ENCODE results near the gene UGT1A9. TPM values are rescaled to one million over a fixed set of nuclear protein-coding genes. Genes with fewer than 3 reads are reported as not detected.

The UGT1A9 gene
- total and polyA plus RNA-seq, 2 of the 13 experiments (the other 11 are each of a cell fraction or from before 2014, with no cell fraction given) = 0.07 TPM; not detected in 1

- Histone ChIP-seq H3K9me3 (ENCODE audit: low read length) (no peaks in the 10 kb centered on the region), H3K27me3 (ENCODE audit: control insufficient read depth in 1 of 2, insufficient read depth in 2 of 2, low read length in 2 of 2) (no peaks in the 10 kb centered on the region), H3K4me1 (ENCODE audit: insufficient read depth, low read length) (no peaks in the 10 kb centered on the region), H3K79me2 (ENCODE audit: insufficient read depth, low read length) (no peaks in the 10 kb centered on the region), H3K9ac (ENCODE audit: insufficient read depth, low read depth, low read length) (no peak overlapping the region), H3K4me2 (ENCODE audit: low read depth, low read length) (no peak overlapping the region), H4K20me1 (ENCODE audit: insufficient read depth, low read length) (no peaks in the 10 kb centered on the region), H3K4me3 (replicated peaks in 1 of 3; ENCODE audit: insufficient read depth in 1 of 3, low read depth in 2 of 3, low read length in 3 of 3) (no peak overlapping the region), H2AFZ (ENCODE audit: low read length) (no peak overlapping the region), H3K27ac (ENCODE audit: extremely low read length, insufficient read depth, low read length) (no peak overlapping the region), H3K36me3 (replicated peaks in 1 of 2; ENCODE audit: control insufficient read depth in 1 of 2, insufficient read depth in 2 of 2, low read length in 2 of 2) (no peaks in the 10 kb centered on the region)
- FAIRE-seq = no peak
- intact Hi-C loops (cut with micrococcal nuclease; ENCODE audit: unreplicated experiment) (no loop called here), in situ Hi-C loops (cut with HindIII; ENCODE audit: extremely low pct_ligation_motif_present, low pct_unique_long_range_greater_than_20kb) (no loop called here)
- no peak for TF ChIP-seq TOPORS (CRISPR knock-in tag; IDR thresholded peaks at IDR 0.05)
- TF ChIP-seq MAFK (conservative IDR thresholded peaks at IDR 0.05 in 1 of 2, IDR thresholded peaks at IDR 0.05 in 1 of 2; ENCODE audit: low read length in 2 of 2) = no peak
- no peak for TF ChIP-seq ZNF543 (CRISPR knock-in tag; IDR thresholded peaks at IDR 0.05)
- TF ChIP-seq RFX5 (IDR thresholded peaks at IDR 0.05; ENCODE audit: low read depth, low read length) = no peak
- TF ChIP-seq RBM39 (IDR thresholded peaks at IDR 0.05; ENCODE audit: low read depth, low read length, poor library complexity, severe bottlenecking) = no peak
- TF ChIP-seq ZNF230 (CRISPR knock-in tag; IDR thresholded peaks at IDR 0.05) = no peak
- no TSS peak for BruUV-seq (replicated peaks)
- WGBS (ENCODE audit: low lambda C conversion rate) = 68% methylated on average over 5 of the region's 5 CpGs
- ATAC-seq = no peak
- DNase-seq (ENCODE audit: low spot score) = no peak
- POLR2A ChIA-PET = no interaction called here
- CTCF ChIA-PET (ENCODE audit: low intra/inter-chr PET ratio, low total read pairs) = no interaction called here
Measured at GRCh38 chr2:233708942-233709341, 37.2 kb downstream of the UGT1A9 start.

DNA sequence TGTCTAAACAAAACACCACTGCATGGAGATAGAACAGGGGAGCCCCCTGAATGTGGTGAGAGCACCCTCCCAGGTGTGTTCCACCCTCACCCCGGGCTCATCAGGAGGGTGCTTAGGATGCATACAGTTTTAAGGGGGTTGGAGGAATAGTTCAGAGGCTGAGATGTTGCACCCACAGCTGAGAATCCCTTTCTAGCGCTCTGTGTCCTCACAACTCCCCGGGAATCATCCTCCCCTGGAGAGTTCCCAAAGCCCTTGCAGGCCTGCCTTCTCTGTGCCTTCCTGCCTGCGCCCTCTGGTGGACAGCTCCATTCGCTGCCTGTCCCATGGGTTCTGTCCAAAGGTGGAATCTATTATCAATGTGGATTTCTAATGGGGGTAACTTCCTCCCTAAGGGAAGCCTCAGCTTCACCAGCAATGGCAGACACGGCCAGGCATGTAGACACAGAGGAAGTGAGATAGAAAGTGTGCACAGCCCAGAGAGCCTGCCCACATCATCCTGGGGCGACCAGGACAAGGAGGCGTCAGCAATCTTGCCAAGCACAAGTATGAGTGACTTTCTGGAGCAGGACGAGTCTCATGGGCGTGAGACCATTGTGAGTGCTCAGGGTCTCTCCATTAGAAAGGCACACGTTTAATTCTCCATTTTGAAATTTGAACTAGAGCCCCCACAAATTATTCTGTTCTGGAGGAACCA lies 39.8 kb downstream of the UGT1A9 start:
- in situ Hi-C loops (cut with HindIII; ENCODE audit: extremely low pct_ligation_motif_present, low pct_unique_long_range_greater_than_20kb) (no loop called here), intact Hi-C loops (cut with micrococcal nuclease; ENCODE audit: unreplicated experiment) (loop anchor here (2.0 to 5.0 kb wide), 4 partner anchors 129 to 309 kb away; no protein-coding TSS in a partner anchor)
- Histone ChIP-seq H3K27ac (ENCODE audit: extremely low read length, insufficient read depth, low read length) (no peak overlapping the region), H3K9ac (ENCODE audit: insufficient read depth, low read depth, low read length) (no peak overlapping the region), H3K27me3 (ENCODE audit: control insufficient read depth in 1 of 2, insufficient read depth in 2 of 2, low read length in 2 of 2) (no peaks in the 10 kb centered on the region), H2AFZ (ENCODE audit: low read length) (no peak overlapping the region), H3K4me3 (replicated peaks in 1 of 3; ENCODE audit: insufficient read depth in 1 of 3, low read depth in 2 of 3, low read length in 3 of 3) (no peak overlapping the region), H3K36me3 (replicated peaks in 1 of 2; ENCODE audit: control insufficient read depth in 1 of 2, insufficient read depth in 2 of 2, low read length in 2 of 2) (no peaks in the 10 kb centered on the region), H4K20me1 (ENCODE audit: insufficient read depth, low read length) (no peaks in the 10 kb centered on the region), H3K9me3 (ENCODE audit: low read length) (no peaks in the 10 kb centered on the region), H3K4me2 (ENCODE audit: low read depth, low read length) (no peak overlapping the region), H3K79me2 (ENCODE audit: insufficient read depth, low read length) (no peaks in the 10 kb centered on the region), H3K4me1 (ENCODE audit: insufficient read depth, low read length) (no peaks in the 10 kb centered on the region)
- CTCF ChIA-PET (ENCODE audit: low intra/inter-chr PET ratio, low total read pairs) = no interaction called here
- BruUV-seq (replicated peaks) = no TSS peak
- WGBS (ENCODE audit: low lambda C conversion rate) = 38% methylated on average over 10 of the region's 11 CpGs
- DNase-seq (ENCODE audit: low spot score) (peak; percentile 64), ATAC-seq (peak; percentile 99), FAIRE-seq (peak; percentile 94)
- POLR2A ChIA-PET = no interaction called here
- no peak for TF ChIP-seq SMARCC2 (IDR thresholded peaks at IDR 0.05)
- peak; percentile 15; the same call in 1 of the 2 replicates for TF ChIP-seq RXRB (CRISPR knock-in tag; IDR thresholded peaks at IDR 0.05; ENCODE audit: borderline replicate concordance)
- 0 out of 2 replicates have a peak, but pooled peaks have one; percentile 16 for TF ChIP-seq ZNF768 (CRISPR knock-in tag; IDR thresholded peaks at IDR 0.05)
- TF ChIP-seq SNAPC5 (CRISPR knock-in tag; IDR thresholded peaks at IDR 0.05; ENCODE audit: borderline replicate concordance) = no peak
- no peak for TF ChIP-seq MYPOP (CRISPR knock-in tag; IDR thresholded peaks at IDR 0.05)
- no peak for TF ChIP-seq TAF1 (CRISPR knock-in tag; IDR thresholded peaks at IDR 0.05)
- TF ChIP-seq NFE2L1 (CRISPR knock-in tag; IDR thresholded peaks at IDR 0.05; ENCODE audit: borderline replicate concordance) = no peak
- TF ChIP-seq ZNF207 (IDR thresholded peaks at IDR 0.05; ENCODE audit: borderline replicate concordance) = no peak
- no peak for TF ChIP-seq CHD4 (IDR thresholded peaks at IDR 0.05; ENCODE audit: borderline replicate concordance, low read length)
- TF ChIP-seq HNF4G (IDR thresholded peaks at IDR 0.05; ENCODE audit: borderline replicate concordance, low read depth, low read length) = 0 out of 2 replicates have a peak, but pooled peaks have one; percentile 41
- TF ChIP-seq HNF4G (CRISPR knock-in tag; IDR thresholded peaks at IDR 0.05; ENCODE audit: borderline replicate concordance, low read depth) = no peak
- TF ChIP-seq SMC3 (IDR thresholded peaks at IDR 0.05; ENCODE audit: low read length) = peak; percentile 88
- TF ChIP-seq SMAD1 (CRISPR knock-in tag; IDR thresholded peaks at IDR 0.05; ENCODE audit: borderline replicate concordance, low read depth) = 0 out of 2 replicates have a peak, but pooled peaks have one; percentile 23
